GM06990 (cell line): ENCODE data around the gene VPS52.

ENCODE experiments used
- DNase-seq: peaks from one replicate; pipeline ENCODE4 v3.0.0-alpha.2; 2011; ENCODE audit not compliant: insufficient read length; ENCODE audit errors: extremely low read depth
- H3K27me3 ChIP-seq: replicated peaks from 2 replicates; pipeline ENCODE4 v1.6.0; 2011; ENCODE audit warnings: low read length; ENCODE audit not compliant: control insufficient read depth, insufficient read depth
- H3K36me3 ChIP-seq: 2 replicates; pipeline ENCODE4 v1.5.1; 2011; ENCODE audit warnings: low read length; ENCODE audit not compliant: control insufficient read depth, insufficient read depth
- H3K4me3 ChIP-seq: replicated peaks from 2 replicates; pipeline ENCODE4 v1.5.1; 2011; ENCODE audit warnings: low read depth, mild to moderate bottlenecking, control low read depth, low read length
- CTCF ChIP-seq: IDR thresholded peaks from 2 replicates; pipeline ENCODE4 v1.5.1; 2011; ENCODE audit warnings: low read length, control low read depth, mild to moderate bottlenecking, inconsistent platforms; ENCODE audit not compliant: insufficient read depth, poor library complexity, severe bottlenecking

The VPS52 gene

GRCh38 chr6:33201147-33201545 is 70.5 kb downstream of the VPS52 start:
- Histone ChIP-seq H3K36me3 (peaks cover 19% of the 10 kb centered on the region), H3K27me3 (no peaks in the 10 kb centered on the region), H3K4me3 (peak overlapping the region; percentile 97)
- peak; percentile 11 for TF ChIP-seq CTCF
- DNase-seq: no peak
